Measurements from ENCODE around the gene RC3H1.
"Not testable (repeated sequence)": the region's sequence is repeated elsewhere in the genome, so short reads cannot be mapped to it uniquely, and the experiment has no call there.

DNA sequence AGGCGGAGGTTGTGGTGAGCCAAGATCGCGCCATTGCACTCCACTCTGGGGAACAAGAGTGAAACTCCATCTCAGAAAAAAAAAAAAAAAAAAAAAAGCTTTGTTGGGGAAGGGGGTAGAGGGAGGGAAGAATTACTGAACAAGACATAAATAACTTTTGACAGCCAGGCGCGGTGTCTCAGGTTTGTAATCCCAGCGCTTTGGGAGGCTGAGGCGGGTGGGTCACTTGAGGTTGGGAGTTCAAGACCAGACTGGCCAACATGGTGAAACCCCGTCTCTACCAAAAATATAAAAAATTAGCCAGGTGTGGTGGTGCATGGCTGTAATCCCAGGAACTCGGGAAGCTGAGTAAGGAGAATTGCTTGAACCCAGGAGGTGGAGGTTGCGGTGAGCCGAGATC lies 28.2 kb downstream of the RC3H1 start:
- TF ChIP-seq POLR2A (IDR thresholded peaks at IDR 0.05), result not testable (repeated sequence)
- TF ChIP-seq, protein P1, sequence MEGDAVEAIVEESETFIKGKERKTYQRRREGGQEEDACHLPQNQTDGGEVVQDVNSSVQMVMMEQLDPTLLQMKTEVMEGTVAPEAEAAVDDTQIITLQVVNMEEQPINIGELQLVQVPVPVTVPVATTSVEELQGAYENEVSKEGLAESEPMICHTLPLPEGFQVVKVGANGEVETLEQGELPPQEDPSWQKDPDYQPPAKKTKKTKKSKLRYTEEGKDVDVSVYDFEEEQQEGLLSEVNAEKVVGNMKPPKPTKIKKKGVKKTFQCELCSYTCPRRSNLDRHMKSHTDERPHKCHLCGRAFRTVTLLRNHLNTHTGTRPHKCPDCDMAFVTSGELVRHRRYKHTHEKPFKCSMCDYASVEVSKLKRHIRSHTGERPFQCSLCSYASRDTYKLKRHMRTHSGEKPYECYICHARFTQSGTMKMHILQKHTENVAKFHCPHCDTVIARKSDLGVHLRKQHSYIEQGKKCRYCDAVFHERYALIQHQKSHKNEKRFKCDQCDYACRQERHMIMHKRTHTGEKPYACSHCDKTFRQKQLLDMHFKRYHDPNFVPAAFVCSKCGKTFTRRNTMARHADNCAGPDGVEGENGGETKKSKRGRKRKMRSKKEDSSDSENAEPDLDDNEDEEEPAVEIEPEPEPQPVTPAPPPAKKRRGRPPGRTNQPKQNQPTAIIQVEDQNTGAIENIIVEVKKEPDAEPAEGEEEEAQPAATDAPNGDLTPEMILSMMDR (IDR thresholded peaks at IDR 0.05), result not testable (repeated sequence)

All from Peyer's patch (tissue), 4 donors.